H9 (cell line): ENCODE results near the gene ACP6. TPM values are rescaled to one million over a fixed set of nuclear protein-coding genes. Genes with fewer than 3 reads are reported as not detected.

ENCODE experiments used
- DNase-seq: peaks from one replicate; pipeline ENCODE4 v3.0.0-alpha.2; 2017
- H2AFZ ChIP-seq: one replicate; pipeline ENCODE4 v1.6.1; 2013; ENCODE audit warnings: mild to moderate bottlenecking, low read length, control low read depth, moderate library complexity
- H2AK5ac ChIP-seq: 2 replicates; pipeline ENCODE4 v1.6.1; 2013; ENCODE audit warnings: low read length, control low read depth, mixed read lengths; ENCODE audit not compliant: insufficient read length
- H2BK120ac ChIP-seq: one replicate; pipeline ENCODE4 v1.6.1; 2013; ENCODE audit warnings: low read depth, mild to moderate bottlenecking, low read length, control low read depth, inconsistent platforms; ENCODE audit not compliant: poor library complexity, severe bottlenecking
- H2BK12ac ChIP-seq: 2 replicates; pipeline ENCODE4 v1.6.1; 2013; ENCODE audit warnings: low read length, control low read depth, mixed read lengths, low read depth; ENCODE audit not compliant: insufficient read length
- H2BK15ac ChIP-seq: 2 replicates; pipeline ENCODE4 v1.6.1; 2013; ENCODE audit warnings: low read depth, low read length, control low read depth
- H2BK20ac ChIP-seq: one replicate; pipeline ENCODE4 v1.6.1; 2013; ENCODE audit warnings: low read depth, mild to moderate bottlenecking, low read length, control low read depth, inconsistent platforms; ENCODE audit not compliant: poor library complexity, severe bottlenecking
- H2BK5ac ChIP-seq: 2 replicates; pipeline ENCODE4 v1.6.1; 2013; ENCODE audit warnings: low read length, control low read depth, mixed read lengths; ENCODE audit not compliant: insufficient read length
- H3K14ac ChIP-seq: 2 replicates; pipeline ENCODE4 v1.6.1; 2013; ENCODE audit warnings: low read length, control low read depth; ENCODE audit not compliant: insufficient read depth
- H3K18ac ChIP-seq: 2 replicates; pipeline ENCODE4 v1.6.1; 2013; ENCODE audit warnings: low read depth, mild to moderate bottlenecking, mixed read lengths, low read length, control low read depth; ENCODE audit not compliant: insufficient read length
- H3K23ac ChIP-seq: 2 replicates; pipeline ENCODE4 v1.6.1; 2013; ENCODE audit warnings: low read length, control low read depth, mixed read lengths, low read depth; ENCODE audit not compliant: insufficient read length
- H3K23me2 ChIP-seq: 2 replicates; pipeline ENCODE4 v1.6.1; 2013; ENCODE audit warnings: low read depth, mild to moderate bottlenecking, mixed read lengths, low read length, control low read depth; ENCODE audit not compliant: insufficient read length, poor library complexity, severe bottlenecking
- H3K27ac ChIP-seq: 2 replicates; pipeline ENCODE4 v1.5.1; 2013; ENCODE audit warnings: low read length, control low read depth, mixed read lengths, low read depth; ENCODE audit not compliant: insufficient read length
- H3K27me3 ChIP-seq: 2 replicates; pipeline ENCODE4 v1.6.1; 2013; ENCODE audit warnings: low read length, control low read depth, inconsistent platforms; ENCODE audit not compliant: insufficient read depth
- H3K4ac ChIP-seq: 2 replicates; pipeline ENCODE4 v1.6.1; 2013; ENCODE audit warnings: low read depth, mild to moderate bottlenecking, control low read depth, inconsistent platforms, low read length, moderate library complexity
- H3K4me1 ChIP-seq: 2 replicates; pipeline ENCODE4 v1.6.1; 2013; ENCODE audit warnings: low read length, control low read depth, inconsistent platforms; ENCODE audit not compliant: insufficient read depth
- H3K4me2 ChIP-seq: 2 replicates; pipeline ENCODE4 v1.6.1; 2013; ENCODE audit warnings: low read length, control low read depth, mixed read lengths; ENCODE audit not compliant: insufficient read length, insufficient read depth
- H3K56ac ChIP-seq: 2 replicates; pipeline ENCODE4 v1.6.1; 2013; ENCODE audit warnings: low read depth, mild to moderate bottlenecking, mixed read lengths, low read length, control low read depth; ENCODE audit not compliant: insufficient read length
- H3K79me1 ChIP-seq: 2 replicates; pipeline ENCODE4 v1.6.1; 2013; ENCODE audit warnings: low read depth, mild to moderate bottlenecking, moderate library complexity, low read length, control low read depth, inconsistent platforms; ENCODE audit not compliant: insufficient read depth, poor library complexity, severe bottlenecking
- H3K79me2 ChIP-seq: 2 replicates; pipeline ENCODE4 v1.6.1; 2013; ENCODE audit warnings: low read length, control low read depth, inconsistent platforms; ENCODE audit not compliant: insufficient read depth
- H3K9ac ChIP-seq: 2 replicates; pipeline ENCODE4 v1.6.1; 2013; ENCODE audit warnings: low read length, control low read depth, mixed read lengths; ENCODE audit not compliant: insufficient read length; ENCODE audit errors: extremely low read depth
- H3K9me3 ChIP-seq: one replicate; pipeline ENCODE4 v1.6.1; 2013; ENCODE audit warnings: low read depth, low read length, inconsistent platforms; ENCODE audit not compliant: control insufficient read depth
- H3T11ph ChIP-seq: one replicate; pipeline ENCODE4 v1.6.1; 2013; ENCODE audit warnings: mild to moderate bottlenecking, low read length, control low read depth, inconsistent platforms
- H4K20me1 ChIP-seq: one replicate; pipeline ENCODE4 v1.6.1; 2013; ENCODE audit not compliant: control insufficient read depth, insufficient read length, insufficient read depth
- H4K5ac ChIP-seq: 2 replicates; pipeline ENCODE4 v1.6.1; 2013; ENCODE audit warnings: low read depth, mild to moderate bottlenecking, mixed read lengths, low read length, control low read depth; ENCODE audit not compliant: insufficient read length
- H4K8ac ChIP-seq: replicated peaks from 2 replicates; pipeline ENCODE4 v1.6.1; 2013; ENCODE audit warnings: low read length, control low read depth, mixed read lengths, low read depth; ENCODE audit not compliant: insufficient read length
- H4K91ac ChIP-seq: 2 replicates; pipeline ENCODE4 v1.6.1; 2013; ENCODE audit warnings: low read depth, mild to moderate bottlenecking, moderate library complexity, mixed read lengths, low read length, control low read depth; ENCODE audit not compliant: insufficient read length
- H3K27ac Mint-ChIP-seq, 3 experiments: 2 replicates in 2 of 3; 3 replicates in 1 of 3; pipeline ENCODE4 v1.8.0; 2020 to 2021; ENCODE audit warnings: mixed read lengths in 3 of 3, mild to moderate bottlenecking in 1 of 3, moderate library complexity in 1 of 3
- H3K27me3 Mint-ChIP-seq: 2 replicates; pipeline ENCODE4 v1.8.0; 2021; ENCODE audit warnings: low read depth, mild to moderate bottlenecking, moderate library complexity, mixed read lengths
- H3K36me3 Mint-ChIP-seq, 3 experiments: 2 replicates in 2 of 3; 3 replicates in 1 of 3; pipeline ENCODE4 v1.8.0; 2020 to 2021; ENCODE audit warnings: low read depth in 3 of 3, mixed read lengths in 3 of 3; ENCODE audit not compliant: insufficient read depth in 1 of 3
- H3K4me1 Mint-ChIP-seq, 2 experiments: 2 replicates each; pipeline ENCODE4 v1.8.0; 2020; ENCODE audit warnings: mixed read lengths in 2 of 2
- H3K4me3 Mint-ChIP-seq, 2 experiments: 2 replicates in 1 of 2; 3 replicates in 1 of 2; pipeline ENCODE4 v1.8.0; 2020 to 2021; ENCODE audit warnings: mild to moderate bottlenecking in 2 of 2, mixed read lengths in 2 of 2, moderate library complexity in 1 of 2
- H3K9me3 Mint-ChIP-seq, 2 experiments: 2 replicates in 1 of 2; 3 replicates in 1 of 2; pipeline ENCODE4 v1.8.0; 2020; ENCODE audit warnings: mild to moderate bottlenecking in 2 of 2, mixed read lengths in 2 of 2, moderate library complexity in 1 of 2
- WGBS: extraction: QIAGEN DNeasy Blood & Tissue Kit; methylation state at CpG from one replicate; pipeline ENCODE4 v1.1.7; 2013; ENCODE audit warnings: missing lambda C conversion rate, low lambda C conversion rate, mixed read lengths; ENCODE audit not compliant: insufficient read length; ENCODE audit errors: extremely low coverage; 5-methylcytosine and 5-hydroxymethylcytosine counted together
- total RNA-seq: library from RNA; stranded (reverse); gene quantifications from 2 replicates; pipeline ENCODE4 v1.2.1, GENCODE V29; 2021
- TF ChIP-seq, protein P1 (sequence below): fragments of 200-600 bp; sonication (generic); conservative IDR thresholded peaks from 3 replicates; pipeline ENCODE4 v1.8.0; 2021; ENCODE audit warnings: antibody characterized with exemption, mild to moderate bottlenecking

The ACP6 gene
- total RNA-seq, 1 experiment from 2014 or later = 17.1 TPM

DNA sequence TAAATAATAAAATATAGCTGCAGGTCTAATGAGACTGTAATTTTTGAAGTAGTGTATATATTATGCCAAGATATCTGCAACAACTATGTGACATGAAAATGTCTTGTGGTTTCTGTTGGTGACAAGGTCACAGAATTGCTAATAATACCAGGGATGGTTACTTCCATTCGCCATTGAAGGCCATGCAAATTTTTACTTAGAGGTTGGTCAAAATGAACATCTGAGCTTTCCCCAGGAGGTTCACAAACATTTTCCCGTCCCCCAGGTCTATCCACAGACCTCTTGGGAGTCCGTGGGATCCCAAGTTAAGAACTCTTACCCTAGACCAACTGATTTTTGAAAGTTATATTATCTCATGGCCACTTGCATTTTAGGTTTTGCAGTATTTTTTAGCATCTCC lies 66.3 kb downstream of the ACP6 start:
- peaks cover 10 to 46% (median 36%) of the 10 kb centered on the region in 3 experiments; a peak in 6 of 7 replicates for H3K36me3 Mint-ChIP-seq
- Histone ChIP-seq H3K18ac (no peak overlapping the region), H2AK5ac (no peak overlapping the region), H3K56ac (no peak overlapping the region), H3K9ac (no peak overlapping the region), H3K4ac (no peak overlapping the region), H3K9me3 (no peaks in the 10 kb centered on the region), H2BK12ac (no peak overlapping the region), H2BK120ac (no peak overlapping the region), H2BK15ac (no peak overlapping the region), H3K14ac (no peak overlapping the region), H3K27ac (no peak overlapping the region), H3K27me3 (no peaks in the 10 kb centered on the region), H3K4me1 (peaks cover 2% of the 10 kb centered on the region; the same call in 1 of the 2 replicates), H2BK20ac (no peak overlapping the region), H2BK5ac (no peak overlapping the region), H2AFZ (no peak overlapping the region), H3T11ph (no peak overlapping the region), H4K5ac (no peak overlapping the region), H3K79me1 (peaks cover 2% of the 10 kb centered on the region), H3K4me2 (no peak overlapping the region), H3K23ac (no peak overlapping the region), H3K79me2 (peaks cover 2% of the 10 kb centered on the region; the same call in 1 of the 2 replicates), H3K23me2 (peaks cover 9% of the 10 kb centered on the region), H4K8ac (no peak overlapping the region), H4K91ac (no peak overlapping the region), H4K20me1 (no peaks in the 10 kb centered on the region)
- TF ChIP-seq, protein P1, sequence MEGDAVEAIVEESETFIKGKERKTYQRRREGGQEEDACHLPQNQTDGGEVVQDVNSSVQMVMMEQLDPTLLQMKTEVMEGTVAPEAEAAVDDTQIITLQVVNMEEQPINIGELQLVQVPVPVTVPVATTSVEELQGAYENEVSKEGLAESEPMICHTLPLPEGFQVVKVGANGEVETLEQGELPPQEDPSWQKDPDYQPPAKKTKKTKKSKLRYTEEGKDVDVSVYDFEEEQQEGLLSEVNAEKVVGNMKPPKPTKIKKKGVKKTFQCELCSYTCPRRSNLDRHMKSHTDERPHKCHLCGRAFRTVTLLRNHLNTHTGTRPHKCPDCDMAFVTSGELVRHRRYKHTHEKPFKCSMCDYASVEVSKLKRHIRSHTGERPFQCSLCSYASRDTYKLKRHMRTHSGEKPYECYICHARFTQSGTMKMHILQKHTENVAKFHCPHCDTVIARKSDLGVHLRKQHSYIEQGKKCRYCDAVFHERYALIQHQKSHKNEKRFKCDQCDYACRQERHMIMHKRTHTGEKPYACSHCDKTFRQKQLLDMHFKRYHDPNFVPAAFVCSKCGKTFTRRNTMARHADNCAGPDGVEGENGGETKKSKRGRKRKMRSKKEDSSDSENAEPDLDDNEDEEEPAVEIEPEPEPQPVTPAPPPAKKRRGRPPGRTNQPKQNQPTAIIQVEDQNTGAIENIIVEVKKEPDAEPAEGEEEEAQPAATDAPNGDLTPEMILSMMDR = no peak
- H3K4me1 Mint-ChIP-seq = peaks cover 13 to 24% of the 10 kb centered on the region in 2 experiments
- no CpG with 5 or more reads among the region's 3 CpGs for WGBS
- no peaks in the 10 kb centered on the region for H3K27me3 Mint-ChIP-seq
- DNase-seq = no peak
- no peak overlapping the region for H3K4me3 Mint-ChIP-seq
- peak overlapping the region in 1 of 3 experiments; percentile 19; a peak in 2 of 7 replicates for H3K27ac Mint-ChIP-seq
- no peaks in the 10 kb centered on the region; a peak in 1 of 5 replicates for H3K9me3 Mint-ChIP-seq
